ENCODE measurements around the gene SSPN.

DNA sequence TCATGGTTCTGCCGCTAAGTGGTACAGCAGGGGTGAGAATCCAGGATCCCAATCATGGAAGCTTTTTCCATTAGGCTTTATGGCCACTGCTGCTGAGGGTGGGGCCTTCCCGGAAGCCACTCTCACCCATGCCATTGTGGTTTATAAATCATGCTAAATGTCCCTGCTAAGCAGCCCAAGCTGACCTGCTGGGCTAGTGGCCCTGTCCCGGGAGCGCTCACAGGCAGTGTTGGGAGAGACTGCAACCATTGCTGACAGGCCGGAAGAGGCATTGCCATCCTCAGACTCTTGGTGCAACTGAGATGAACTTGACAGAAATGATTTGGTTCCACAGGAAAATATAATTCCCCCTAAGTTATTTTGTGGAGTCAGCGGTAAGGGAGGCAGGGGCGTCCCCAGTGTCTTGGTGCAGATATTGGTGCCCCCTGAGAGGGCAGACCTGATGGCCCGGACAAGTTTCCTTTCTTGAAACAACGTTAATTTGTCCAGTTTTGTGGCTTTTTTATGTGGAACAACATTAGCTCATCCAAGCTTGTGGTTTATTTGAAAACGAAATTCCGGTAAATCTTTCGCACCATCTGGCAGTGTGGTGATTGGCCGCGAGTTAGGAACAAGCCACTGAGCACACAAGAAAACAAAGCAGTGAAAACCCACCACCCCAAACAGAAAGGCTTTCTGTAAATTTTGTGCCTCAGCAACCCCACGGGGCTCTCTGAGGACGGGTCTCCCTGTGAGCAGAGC lies 82.3 kb downstream of the SSPN start:
- TF ChIP-seq, protein P1, sequence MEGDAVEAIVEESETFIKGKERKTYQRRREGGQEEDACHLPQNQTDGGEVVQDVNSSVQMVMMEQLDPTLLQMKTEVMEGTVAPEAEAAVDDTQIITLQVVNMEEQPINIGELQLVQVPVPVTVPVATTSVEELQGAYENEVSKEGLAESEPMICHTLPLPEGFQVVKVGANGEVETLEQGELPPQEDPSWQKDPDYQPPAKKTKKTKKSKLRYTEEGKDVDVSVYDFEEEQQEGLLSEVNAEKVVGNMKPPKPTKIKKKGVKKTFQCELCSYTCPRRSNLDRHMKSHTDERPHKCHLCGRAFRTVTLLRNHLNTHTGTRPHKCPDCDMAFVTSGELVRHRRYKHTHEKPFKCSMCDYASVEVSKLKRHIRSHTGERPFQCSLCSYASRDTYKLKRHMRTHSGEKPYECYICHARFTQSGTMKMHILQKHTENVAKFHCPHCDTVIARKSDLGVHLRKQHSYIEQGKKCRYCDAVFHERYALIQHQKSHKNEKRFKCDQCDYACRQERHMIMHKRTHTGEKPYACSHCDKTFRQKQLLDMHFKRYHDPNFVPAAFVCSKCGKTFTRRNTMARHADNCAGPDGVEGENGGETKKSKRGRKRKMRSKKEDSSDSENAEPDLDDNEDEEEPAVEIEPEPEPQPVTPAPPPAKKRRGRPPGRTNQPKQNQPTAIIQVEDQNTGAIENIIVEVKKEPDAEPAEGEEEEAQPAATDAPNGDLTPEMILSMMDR (IDR thresholded peaks at IDR 0.05), result no peak
- TF ChIP-seq ZFX (IDR thresholded peaks at IDR 0.05; ENCODE audit: borderline replicate concordance), result no peak

Measured in 22Rv1 (cell line).